LHCN-M2 (cell line): ENCODE results near the gene ANKRD31. TPM values are rescaled to one million over a fixed set of nuclear protein-coding genes. Genes with fewer than 3 reads are reported as not detected.
"Not testable (repeated sequence)": the region's sequence is repeated elsewhere in the genome, so short reads cannot be mapped to it uniquely, and the experiment has no call there.

Experiments
- DNase-seq: peaks from one replicate; pipeline ENCODE4 v3.0.0-alpha.2; 2012; ENCODE audit warnings: low read depth
- polyA plus RNA-seq: library from polyadenylated mRNA; unstranded; fragments of >200 nt; gene quantifications from one replicate; pipeline ENCODE4 v1.2.1, GENCODE V29; 2012; ENCODE audit warnings: missing spikeins
- total RNA-seq: library from RNA; depleted of rRNA; stranded (reverse); fragments of >200 nt; gene quantifications from 2 replicates; pipeline ENCODE4 v1.2.3, GENCODE V29; 2014; rRNA removed

Gene ANKRD31
- total RNA-seq: not detected in 2 replicates
- polyA plus RNA-seq: not detected

GRCh38 chr5:75236322-75237316, at the start of gene ANKRD31:
Gene ANKRD31 (minus strand): TSS chr5:75236878. CDS start chr5:75236686, 192 bp downstream.
- DNase-seq: peak; percentile 64

DNA sequence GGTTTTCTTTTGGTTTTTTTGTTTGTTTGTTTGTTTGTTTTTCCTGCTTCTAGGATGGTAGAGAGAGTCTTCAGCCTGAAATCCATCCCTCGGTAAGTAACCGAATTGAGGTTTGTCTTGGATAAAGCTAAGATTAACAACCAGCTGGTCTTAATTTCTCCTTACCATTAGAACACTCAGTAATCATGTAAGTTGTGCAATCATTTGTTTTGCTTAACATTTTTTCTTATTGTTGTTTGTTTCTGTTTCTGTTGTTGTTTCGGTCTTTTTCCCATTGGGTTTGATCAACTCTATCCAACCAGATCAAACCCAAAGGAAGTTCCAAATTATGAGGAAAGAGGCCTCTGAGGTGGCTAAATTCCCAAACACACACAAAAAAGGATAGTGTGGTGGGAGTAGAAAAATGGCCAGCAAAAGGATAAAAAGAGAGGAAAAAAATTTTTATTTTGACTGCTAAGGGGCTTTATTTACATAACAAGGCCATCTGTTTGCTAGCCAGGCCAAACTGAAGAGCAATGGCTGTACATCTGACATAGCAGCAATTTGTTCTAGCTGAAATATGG, 49.6 kb upstream of the ANKRD31 start:
- DNase-seq: no peak

DNA sequence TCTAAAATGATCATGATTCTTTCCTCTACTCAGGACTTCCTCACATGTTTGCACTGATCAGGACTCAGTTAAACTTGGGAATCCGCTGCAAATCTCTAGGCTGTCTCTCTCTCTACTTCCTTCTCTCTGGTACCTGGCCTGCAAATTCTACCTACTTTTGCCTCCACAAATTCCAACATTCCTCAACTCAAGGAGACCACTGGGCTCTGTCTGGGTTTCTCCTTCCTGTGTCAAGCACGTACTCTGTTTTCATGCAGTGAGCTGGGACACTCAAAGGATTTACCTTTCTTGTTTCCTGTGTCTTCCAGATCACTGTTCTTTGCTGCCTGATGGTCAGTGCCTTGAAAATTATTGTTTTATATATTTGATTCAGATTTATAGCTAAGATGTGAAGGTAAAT, 45.9 kb upstream of the ANKRD31 start:
- DNase-seq: no peak

GRCh38 chr5:75281716-75282465, 45.2 kb upstream of the ANKRD31 start:
- DNase-seq: no peak

GRCh38 chr5:75279321-75279720, 42.6 kb upstream of the ANKRD31 start:
- peak; percentile 10 for DNase-seq

DNA sequence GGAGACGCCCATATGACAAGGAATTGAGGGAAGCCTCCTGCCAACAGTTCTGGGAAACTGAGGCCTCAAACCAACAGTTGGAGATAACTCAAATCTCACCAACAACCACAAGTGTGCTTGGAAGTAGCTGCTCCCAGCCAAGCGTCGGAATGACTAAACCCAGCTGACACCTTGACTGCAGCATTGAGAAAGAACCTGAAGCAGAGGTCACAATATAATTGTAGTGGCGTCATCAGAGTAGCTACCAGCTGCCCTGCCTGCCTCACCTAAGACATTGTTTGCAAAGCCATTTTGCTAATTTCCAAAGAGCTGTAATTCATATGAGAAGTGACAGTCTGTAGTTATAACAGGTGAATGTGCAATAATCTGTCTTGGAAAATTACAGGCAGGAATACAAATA, 40.8 kb upstream of the ANKRD31 start:
- no peak for DNase-seq

- no peak for DNase-seq
These were observed 39.1 kb upstream of the ANKRD31 start for GRCh38 chr5:75275756-75276155.

- no peak for DNase-seq
These were observed 38.5 kb upstream of the ANKRD31 start for GRCh38 chr5:75275147-75275546.

DNA sequence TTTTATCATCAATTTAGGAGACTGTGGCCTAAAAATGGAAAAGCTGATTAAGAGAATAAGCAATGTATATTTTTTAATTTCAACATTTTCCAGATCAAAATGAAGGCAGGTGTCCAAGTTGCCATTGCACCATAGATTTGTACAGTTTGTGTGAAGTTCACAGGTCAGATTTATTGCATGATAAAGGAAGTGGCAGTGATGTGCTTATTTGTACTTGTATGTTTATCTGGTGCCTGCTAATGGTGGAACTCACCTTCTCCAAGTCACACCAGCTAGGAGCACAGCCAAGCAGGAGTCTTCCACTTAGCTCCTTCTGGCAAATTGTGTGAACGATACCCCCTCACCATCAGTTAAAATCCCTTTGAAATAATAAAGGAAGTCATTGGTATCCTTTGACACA, 37.8 kb upstream of the ANKRD31 start:
- no peak for DNase-seq

GRCh38 chr5:75270605-75271004, 33.9 kb upstream of the ANKRD31 start:
- DNase-seq: not testable (repeated sequence)

GRCh38 chr5:75265731-75266130, 29.1 kb upstream of the ANKRD31 start:
- peak; percentile 28 for DNase-seq

DNA sequence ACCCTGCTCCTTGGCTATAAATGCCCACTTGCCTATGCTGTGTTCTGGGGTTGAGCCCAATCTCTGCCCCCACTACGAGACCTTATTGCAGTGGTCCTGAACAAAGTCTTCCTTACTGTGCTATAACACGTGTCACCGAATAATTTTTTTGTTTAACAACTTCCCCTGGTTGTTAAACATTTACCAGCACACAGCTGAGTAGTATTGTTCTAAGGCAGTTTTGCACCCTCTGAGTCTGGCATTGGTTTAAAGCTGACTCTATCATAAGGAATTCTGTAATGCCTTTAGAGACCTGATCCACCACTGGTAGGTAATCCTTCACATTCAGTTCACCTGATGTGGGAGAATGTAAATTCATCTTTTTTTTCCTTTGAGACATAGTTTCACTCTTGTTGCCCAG, 25.6 kb upstream of the ANKRD31 start:
- no peak for DNase-seq

GRCh38 chr5:75260708-75261107, 24.0 kb upstream of the ANKRD31 start:
- no peak for DNase-seq

- not testable (repeated sequence) for DNase-seq
These were observed 13.8 kb upstream of the ANKRD31 start for GRCh38 chr5:75250452-75250851.

DNA sequence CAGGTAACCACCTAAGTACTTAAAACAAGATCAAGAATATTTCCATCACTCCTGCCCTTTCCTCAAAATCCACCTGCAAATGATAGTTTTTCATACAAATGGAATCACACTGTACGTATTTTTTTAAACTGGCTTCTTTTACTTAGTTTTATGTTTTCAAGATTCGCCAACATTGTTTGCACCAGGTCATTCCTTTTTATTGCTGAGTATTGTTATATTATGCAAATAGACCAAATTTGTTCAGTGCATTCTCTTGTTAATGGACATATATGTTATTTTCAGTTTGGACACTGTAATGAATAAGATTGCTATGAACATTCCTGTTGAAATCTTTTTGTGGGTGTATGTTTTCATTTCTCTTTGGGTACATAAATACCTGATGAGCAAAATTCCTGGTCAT, 8.3 kb upstream of the ANKRD31 start:
- no peak for DNase-seq

GRCh38 chr5:75243510-75243909, 6.8 kb upstream of the ANKRD31 start:
- no peak for DNase-seq

GRCh38 chr5:75243100-75243499, 6.4 kb upstream of the ANKRD31 start:
- no peak for DNase-seq

GRCh38 chr5:75242067-75242466, 5.4 kb upstream of the ANKRD31 start:
- DNase-seq: no peak

DNA sequence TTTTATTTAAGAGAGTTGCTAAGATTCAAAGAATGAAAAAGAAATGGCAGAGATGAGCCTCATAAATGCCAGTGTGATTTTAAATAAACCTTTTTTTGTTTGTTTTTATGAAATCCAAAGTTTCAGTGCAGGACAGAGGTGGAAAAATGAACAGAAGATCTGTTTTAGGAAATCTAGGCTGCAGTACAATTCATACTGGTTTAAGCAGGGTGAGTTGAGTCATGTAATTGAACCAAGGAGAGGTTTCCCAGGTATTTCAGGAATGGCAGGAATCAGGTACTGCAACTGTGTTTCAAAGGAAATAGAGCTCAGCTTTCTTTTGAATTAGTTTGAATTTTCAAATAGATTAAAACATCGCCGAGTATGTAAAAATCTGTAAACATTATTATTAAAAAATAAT, 3.0 kb upstream of the ANKRD31 start:
- no peak for DNase-seq

GRCh38 chr5:75235711-75236110, 967 bp downstream of the ANKRD31 start:
- no peak for DNase-seq

GRCh38 chr5:75234251-75234650, 2.4 kb downstream of the ANKRD31 start:
- no peak for DNase-seq

GRCh38 chr5:75226916-75227315, 9.8 kb downstream of the ANKRD31 start:
- no peak for DNase-seq
